Measurements from ENCODE around the gene PRKCA. TPM values are rescaled to one million over a fixed set of nuclear protein-coding genes. Genes with fewer than 3 reads are reported as not detected.

PRKCA gene
- total and polyA plus RNA-seq, 2 donors (not counting 3 experiments of a cell fraction or from before 2014, with no cell fraction given), result 7.5 to 34.2 TPM

GRCh38 chr17:66562119-66562518, 259.7 kb downstream of the PRKCA start:
- DNase-seq (ENCODE audit: low read depth, low spot score) (no peak), FAIRE-seq (no peak)
- Histone ChIP-seq H3K9me3 (replicated peaks; ENCODE audit: control insufficient read depth, insufficient read depth, low read length) (no peaks in the 10 kb centered on the region), H3K4me2 (ENCODE audit: insufficient read depth, low read length) (no peak overlapping the region), H3K9me1 (replicated peaks; ENCODE audit: control insufficient read depth, extremely low read depth, insufficient read depth, low read length) (no peaks in the 10 kb centered on the region), H2AFZ (ENCODE audit: low read depth, low read length) (no peak overlapping the region), H3K4me1 (ENCODE audit: control insufficient read depth, extremely low read depth, insufficient read depth, low read length) (peaks cover 7% of the 10 kb centered on the region), H3K27me3 (ENCODE audit: control insufficient read depth in 2 of 2, insufficient read depth in 2 of 2, low read length in 2 of 2) (no peaks in the 10 kb centered on the region), H3K79me2 (ENCODE audit: control insufficient read depth, insufficient read depth, low read length) (no peaks in the 10 kb centered on the region), H3K27ac (ENCODE audit: insufficient read depth, low read depth, low read length) (no peak overlapping the region), H3K9ac (replicated peaks; ENCODE audit: extremely low read depth, insufficient read depth, low read length) (no peak overlapping the region), H3K4me3 (replicated peaks in 1 of 3; ENCODE audit: insufficient read depth in 1 of 3, low read depth in 1 of 3, low read length in 3 of 3) (no peak overlapping the region), H3K36me3 (ENCODE audit: control insufficient read depth in 2 of 2, extremely low read depth in 1 of 2, insufficient read depth in 2 of 2, low read length in 2 of 2) (no peaks in the 10 kb centered on the region), H4K20me1 (replicated peaks; ENCODE audit: control insufficient read depth, extremely low read depth, insufficient read depth, low read length) (no peaks in the 10 kb centered on the region)
- TF ChIP-seq MAX (IDR thresholded peaks at IDR 0.05; ENCODE audit: insufficient read depth, insufficient read length), result no peak
- TF ChIP-seq MYC (IDR thresholded peaks at IDR 0.05; ENCODE audit: low read depth, low read length), result no peak
- TF ChIP-seq GATA2 (IDR thresholded peaks at IDR 0.05; ENCODE audit: insufficient read depth, insufficient read length, low read depth, low read length), result no peak
- no peak for TF ChIP-seq POLR2AphosphoS5 (IDR thresholded peaks at IDR 0.05; ENCODE audit: insufficient read depth, low read depth, low read length)
- TF ChIP-seq POLR2A (IDR thresholded peaks at IDR 0.05; ENCODE audit: low read depth, low read length), result no peak
- TF ChIP-seq FOS (IDR thresholded peaks at IDR 0.05; ENCODE audit: borderline replicate concordance, insufficient read depth, low read length), result no peak
- no peak for TF ChIP-seq EZH2 (IDR thresholded peaks at IDR 0.05; ENCODE audit: borderline replicate concordance, low read depth, low read length, severe bottlenecking)
- TF ChIP-seq JUN (IDR thresholded peaks at IDR 0.05; ENCODE audit: borderline replicate concordance, insufficient read depth, insufficient read length, low read depth), result no peak
- no peak for TF ChIP-seq CTCF (IDR thresholded peaks at IDR 0.05; ENCODE audit: extremely low read depth in 1 of 2, insufficient read depth in 1 of 2, low read depth in 1 of 2, low read length in 2 of 2)
- dilution Hi-C loops (cut with MboI; ENCODE audit: extremely low pct_ligation_motif_present, low sequenced_read_pairs) (no loop called here), intact Hi-C loops (cut with micrococcal nuclease) (no loop called here)
- BruUV-seq (replicated peaks), result no TSS peak
- ChIA-PET CTCF (interaction anchor here (0.7 kb wide), 1 partner anchor 22 kb away, joined by 3 read pairs; no protein-coding TSS in a partner anchor), POLR2A (no interaction called here)

Data from endothelial cell of umbilical vein (primary cell).